Natural killer cell (primary cell): ENCODE data around the gene C11orf21. TPM values are rescaled to one million over a fixed set of nuclear protein-coding genes. Genes with fewer than 3 reads are reported as not detected.
"Not testable (repeated sequence)": the region's sequence is repeated elsewhere in the genome, so short reads cannot be mapped to it uniquely, and the experiment has no call there.

ENCODE experiments used
- ATAC-seq, 3 donors: fragments of 150-1000 bp in 2 of 3; fragments of 200-7000 bp in 1 of 3; cut with Tn5 transposase; 1 replicate in 1 of 3; 2 replicates in 2 of 3; pipeline ENCODE4 v1.10.0; 2021; ENCODE audit warnings: mild to moderate bottlenecking in 2 of 3, moderate library complexity in 2 of 3
- DNase-seq, 2 donors: peaks; one replicate each; pipeline versions ENCODE4 v3.0.0 to v3.0.0-alpha.2; 2013 to 2021; ENCODE audit warnings: mixed read lengths in 1 of 2
- H3K27ac ChIP-seq: one replicate; pipeline ENCODE4 v1.5.1; 2013; ENCODE audit warnings: mild to moderate bottlenecking, low read length
- H3K27me3 ChIP-seq: one replicate; pipeline ENCODE4 v1.6.1; 2013; ENCODE audit warnings: low read length; ENCODE audit not compliant: control insufficient read depth, insufficient read depth
- H3K36me3 ChIP-seq: one replicate; pipeline ENCODE4 v1.6.1; 2013; ENCODE audit warnings: low read length; ENCODE audit not compliant: control insufficient read depth, insufficient read depth
- H3K4me1 ChIP-seq: one replicate; pipeline ENCODE4 v1.6.1; 2013; ENCODE audit warnings: low read length; ENCODE audit not compliant: control insufficient read depth, insufficient read depth
- H3K4me3 ChIP-seq: one replicate; pipeline ENCODE4 v1.5.1; 2013; ENCODE audit warnings: low read length
- H3K9me3 ChIP-seq: one replicate; pipeline ENCODE4 v1.6.1; 2013; ENCODE audit warnings: low read length; ENCODE audit not compliant: control insufficient read depth, insufficient read depth
- H3K27ac Mint-ChIP-seq, 2 donors: one replicate each; pipeline ENCODE4 v1.8.0; 2022; ENCODE audit warnings: mild to moderate bottlenecking in 2 of 2, mixed read lengths in 2 of 2, moderate library complexity in 1 of 2
- H3K27me3 Mint-ChIP-seq, 2 donors: one replicate each; pipeline ENCODE4 v1.8.0; 2022; ENCODE audit warnings: low read depth in 2 of 2, mixed read lengths in 2 of 2
- H3K36me3 Mint-ChIP-seq: one replicate; pipeline ENCODE4 v1.8.0; 2022; ENCODE audit warnings: mixed read lengths
- H3K4me1 Mint-ChIP-seq, 2 donors: one replicate each; pipeline ENCODE4 v1.8.0; 2022; ENCODE audit warnings: mixed read lengths in 2 of 2
- H3K4me3 Mint-ChIP-seq: one replicate; pipeline ENCODE4 v1.8.0; 2022; ENCODE audit warnings: mild to moderate bottlenecking, moderate library complexity, mixed read lengths
- H3K9me3 Mint-ChIP-seq, 2 donors: one replicate each; pipeline ENCODE4 v1.8.0; 2022; ENCODE audit warnings: mixed read lengths in 2 of 2
- WGBS: methylation state at CpG from one replicate; pipeline ENCODE4 v1.1.7; 2013; ENCODE audit warnings: missing lambda C conversion rate; ENCODE audit not compliant: insufficient coverage; 5-methylcytosine and 5-hydroxymethylcytosine counted together
- intact Hi-C: fragments of 100-400 bp; cut with micrococcal nuclease; formaldehyde crosslinking; loops from one replicate; pipeline ENCODE4 v1.14.2; 2022
- total RNA-seq, 4 donors: library from RNA; stranded (reverse); fragments of 120-200 nt in 1 of 4; gene quantifications; one replicate each; pipeline versions ENCODE4 v1.2.3 to v1.2.4, GENCODE V29; 2013 to 2022
- TF ChIP-seq, protein P1 (sequence below): fragments of 200-600 bp; IDR thresholded peaks from one replicate; pipeline ENCODE4 v1.8.0; 2022; ENCODE audit warnings: antibody characterized with exemption

C11orf21 gene
- total RNA-seq, 3 donors from 2014 or later (not counting 1 experiment from before 2014, with no cell fraction given), result 227 to 325 (median 237) TPM

DNA sequence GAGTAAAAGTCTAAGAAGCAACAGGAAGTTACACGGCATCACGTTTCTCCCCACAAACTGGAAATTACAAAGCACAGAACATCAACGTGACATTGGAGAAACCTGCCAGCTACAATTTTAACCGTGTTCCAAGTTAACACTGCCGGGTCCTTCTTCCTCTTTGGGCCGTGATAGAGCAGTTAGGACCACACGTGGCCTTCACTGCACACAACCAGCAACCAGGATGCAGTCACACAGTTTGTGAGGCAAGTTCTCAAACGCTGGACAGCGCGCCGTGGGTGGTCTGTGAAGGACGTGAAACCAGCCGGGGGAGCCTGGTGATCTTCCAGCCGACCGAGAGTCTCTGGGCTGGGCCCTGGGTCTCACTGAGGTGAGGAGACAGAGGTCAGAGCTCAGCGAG lies 14.6 kb downstream of the C11orf21 start:
- Mint-ChIP-seq H3K36me3 (no peaks in the 10 kb centered on the region), H3K27me3 (no peaks in the 10 kb centered on the region), H3K4me3 (no peak overlapping the region), H3K4me1 (peaks cover 16 to 36% of the 10 kb centered on the region in 2 donors), H3K9me3 (peaks cover 0 to 2% of the 10 kb centered on the region in 2 donors), H3K27ac (peak overlapping the region in 1 of 2 donors; percentile 15)
- Histone ChIP-seq H3K4me1 (peaks cover 3% of the 10 kb centered on the region), H3K27ac (no peak overlapping the region), H3K9me3 (no peaks in the 10 kb centered on the region), H3K4me3 (no peak overlapping the region), H3K27me3 (no peaks in the 10 kb centered on the region), H3K36me3 (no peaks in the 10 kb centered on the region)
- intact Hi-C loops, result no loop called here
- WGBS, result 51% methylated on average over 16 of the region's 16 CpGs
- TF ChIP-seq, protein P1, sequence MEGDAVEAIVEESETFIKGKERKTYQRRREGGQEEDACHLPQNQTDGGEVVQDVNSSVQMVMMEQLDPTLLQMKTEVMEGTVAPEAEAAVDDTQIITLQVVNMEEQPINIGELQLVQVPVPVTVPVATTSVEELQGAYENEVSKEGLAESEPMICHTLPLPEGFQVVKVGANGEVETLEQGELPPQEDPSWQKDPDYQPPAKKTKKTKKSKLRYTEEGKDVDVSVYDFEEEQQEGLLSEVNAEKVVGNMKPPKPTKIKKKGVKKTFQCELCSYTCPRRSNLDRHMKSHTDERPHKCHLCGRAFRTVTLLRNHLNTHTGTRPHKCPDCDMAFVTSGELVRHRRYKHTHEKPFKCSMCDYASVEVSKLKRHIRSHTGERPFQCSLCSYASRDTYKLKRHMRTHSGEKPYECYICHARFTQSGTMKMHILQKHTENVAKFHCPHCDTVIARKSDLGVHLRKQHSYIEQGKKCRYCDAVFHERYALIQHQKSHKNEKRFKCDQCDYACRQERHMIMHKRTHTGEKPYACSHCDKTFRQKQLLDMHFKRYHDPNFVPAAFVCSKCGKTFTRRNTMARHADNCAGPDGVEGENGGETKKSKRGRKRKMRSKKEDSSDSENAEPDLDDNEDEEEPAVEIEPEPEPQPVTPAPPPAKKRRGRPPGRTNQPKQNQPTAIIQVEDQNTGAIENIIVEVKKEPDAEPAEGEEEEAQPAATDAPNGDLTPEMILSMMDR, result no peak
- ATAC-seq (no peak), DNase-seq (peak in 1 of 2 donors; percentile 1)

- H3K36me3 Mint-ChIP-seq, H3K36me3 ChIP-seq, H3K9me3 ChIP-seq, H3K27ac Mint-ChIP-seq, H3K9me3 Mint-ChIP-seq, H3K27ac ChIP-seq, H3K4me3 ChIP-seq, H3K27me3 Mint-ChIP-seq, H3K4me1 ChIP-seq, ATAC-seq, intact Hi-C loops, H3K27me3 ChIP-seq, H3K4me3 Mint-ChIP-seq: not testable (repeated sequence)
- 98% methylated on average over 13 of the region's 13 CpGs for WGBS
- H3K4me1 Mint-ChIP-seq, result peaks cover 16 to 36% of the 10 kb centered on the region in 2 donors
- peak in 1 of 2 donors; percentile 7 for DNase-seq
These were observed 15.4 kb downstream of the C11orf21 start for GRCh38 chr11:2286350-2286749.

GRCh38 chr11:2280208-2280607 lies 21.5 kb downstream of the C11orf21 start:
- H3K27ac ChIP-seq, result no peak overlapping the region
- Mint-ChIP-seq H3K27me3 (peaks cover 0 to 5% of the 10 kb centered on the region in 2 donors), H3K4me3 (no peak overlapping the region), H3K4me1 (peaks cover 9 to 14% of the 10 kb centered on the region in 2 donors), H3K27ac (no peak overlapping the region), H3K36me3 (peaks cover 6% of the 10 kb centered on the region), H3K9me3 (peaks cover 2 to 6% of the 10 kb centered on the region in 2 donors)
- peaks cover 4% of the 10 kb centered on the region for H3K9me3 ChIP-seq
- H3K36me3 ChIP-seq, result no peaks in the 10 kb centered on the region
- no peak overlapping the region for H3K4me3 ChIP-seq
- no CpG with 5 or more reads among the region's 2 CpGs for WGBS
- no peak for DNase-seq
- no peak for ATAC-seq
- H3K27me3 ChIP-seq, result no peaks in the 10 kb centered on the region
- TF ChIP-seq, protein P1, result no peak
- no peaks in the 10 kb centered on the region for H3K4me1 ChIP-seq
- intact Hi-C loops, result no loop called here

DNA sequence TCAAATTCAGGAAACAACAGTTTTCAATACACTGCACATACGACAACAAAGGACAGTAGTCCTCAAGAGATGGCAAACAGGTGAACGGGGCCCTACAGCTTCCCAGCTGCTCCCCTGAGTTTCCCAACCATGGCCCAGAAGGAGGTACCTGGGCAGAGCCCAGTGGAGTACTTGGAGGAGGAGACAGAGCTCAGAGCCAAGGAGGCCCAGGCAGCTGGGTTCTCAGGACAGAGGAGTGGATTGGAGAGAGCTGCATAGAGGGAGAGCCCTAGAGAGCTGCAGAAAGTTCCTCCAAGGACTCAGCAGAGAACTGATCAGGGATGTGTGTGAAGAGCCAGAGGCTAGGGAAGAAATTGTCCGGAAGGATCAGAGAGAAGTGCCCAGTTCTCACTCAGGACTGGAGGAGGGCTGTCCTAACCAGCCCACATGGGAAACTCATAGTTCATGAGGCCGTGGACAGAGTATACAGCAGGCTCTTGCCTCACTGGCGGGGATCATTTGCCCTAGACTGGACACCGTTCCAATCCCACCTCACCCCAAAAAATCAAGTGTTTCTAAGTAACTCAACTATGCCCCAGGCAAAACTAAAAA lies 23.7 kb downstream of the C11orf21 start:
- H3K36me3 ChIP-seq, result no peaks in the 10 kb centered on the region
- no peaks in the 10 kb centered on the region for H3K27me3 ChIP-seq
- H3K4me1 ChIP-seq, result no peaks in the 10 kb centered on the region
- intact Hi-C loops, result no loop called here
- H3K4me3 Mint-ChIP-seq, result no peak overlapping the region
- peaks cover 9 to 14% of the 10 kb centered on the region in 2 donors for H3K4me1 Mint-ChIP-seq
- TF ChIP-seq, protein P1, result no peak
- DNase-seq, result no peak
- peaks cover 0 to 5% of the 10 kb centered on the region in 2 donors for H3K27me3 Mint-ChIP-seq
- H3K36me3 Mint-ChIP-seq, result peaks cover 6% of the 10 kb centered on the region
- 87% methylated on average over 6 of the region's 6 CpGs for WGBS
- H3K27ac ChIP-seq, result no peak overlapping the region
- peaks cover 2 to 6% of the 10 kb centered on the region in 2 donors for H3K9me3 Mint-ChIP-seq
- H3K4me3 ChIP-seq, result no peak overlapping the region
- H3K27ac Mint-ChIP-seq, result no peak overlapping the region
- ATAC-seq, result no peak
- H3K9me3 ChIP-seq, result peaks cover 4% of the 10 kb centered on the region
